Measurements from ENCODE around the gene ACOT8.
"Not testable (repeated sequence)": the region's sequence is repeated elsewhere in the genome, so short reads cannot be mapped to it uniquely, and the experiment has no call there.

ACOT8 gene

DNA sequence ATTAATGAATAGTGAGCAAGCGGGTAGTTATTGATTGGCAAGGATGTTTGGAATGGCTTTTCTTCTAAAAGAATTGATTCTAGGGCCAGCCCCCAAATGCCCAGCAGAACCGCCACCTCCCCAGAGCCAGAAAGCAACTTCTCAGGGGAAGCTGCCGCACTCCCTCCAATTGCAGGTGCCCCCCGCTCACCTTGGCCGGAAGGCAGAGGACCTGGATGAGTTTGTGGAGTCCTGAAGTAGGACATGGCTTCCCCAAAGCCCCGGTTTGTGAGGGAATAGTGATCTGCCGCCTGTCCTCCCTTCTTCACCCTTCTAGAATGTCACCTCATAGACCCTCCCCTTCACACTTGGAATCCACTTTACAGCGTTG, 30.1 kb upstream of the ACOT8 start, which contains the start of gene SPATA25:
Gene SPATA25, minus strand, starts transcription at position 277 of the 370 bp plus-strand sequence. Its CDS starts 32 bp downstream, at position 245.
- DNase-seq (ENCODE audit: low read depth): no peak

DNA sequence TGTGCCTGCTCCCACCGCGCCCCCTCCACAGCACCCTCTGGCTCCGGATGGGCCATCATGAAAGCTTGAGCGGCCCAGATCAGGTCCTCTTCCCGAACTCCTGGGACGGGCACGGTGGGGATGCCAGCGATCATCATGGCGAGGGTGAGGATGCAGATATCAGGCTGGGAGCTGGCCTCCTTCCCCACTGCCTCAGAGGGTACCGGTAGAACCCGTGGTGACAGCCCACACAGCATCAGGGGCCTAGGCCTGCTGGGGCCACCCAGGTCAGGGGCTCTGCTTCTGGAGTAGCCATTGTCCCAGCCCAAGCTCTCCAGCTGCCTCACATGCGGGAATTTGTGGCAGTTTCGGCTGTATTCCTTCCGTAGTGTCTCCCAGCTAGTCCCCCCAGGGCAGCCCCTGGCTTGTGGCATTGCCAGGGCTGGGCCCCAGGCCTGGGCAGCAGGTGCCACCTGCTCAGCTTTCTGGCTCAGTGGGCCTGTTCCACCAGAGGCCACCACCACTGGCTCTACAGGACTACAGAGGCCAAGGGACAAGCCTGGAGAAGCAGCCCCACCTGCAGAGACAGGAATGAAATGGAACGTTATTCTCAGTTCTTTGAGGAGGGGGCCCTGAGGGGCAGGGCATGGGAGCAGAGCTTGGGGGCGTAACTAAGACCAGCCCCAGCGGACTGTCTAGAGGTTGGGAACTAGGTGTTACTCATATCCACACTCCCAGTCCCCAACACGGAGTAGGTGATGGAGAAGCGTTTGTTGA, 29.6 kb upstream of the ACOT8 start:
- DNase-seq (ENCODE audit: low read depth): no peak

DNA sequence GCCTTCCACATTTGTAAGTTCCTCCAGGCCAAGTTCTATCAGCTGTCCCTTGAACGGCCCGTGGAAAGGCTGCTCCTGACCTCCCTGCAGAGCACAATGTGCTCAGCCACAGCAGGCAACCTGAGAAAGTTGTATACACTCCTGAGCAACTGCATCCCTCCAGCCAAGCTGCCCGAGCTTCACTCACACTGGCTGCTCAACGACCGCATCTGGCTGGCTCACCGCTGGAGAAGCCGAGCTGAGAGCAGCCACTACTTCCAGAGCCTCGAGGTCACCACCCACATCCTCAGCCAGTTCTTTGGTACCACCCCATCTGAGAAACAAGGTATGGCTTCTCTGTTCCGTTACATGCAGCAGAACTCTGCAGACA, 25.9 kb upstream of the ACOT8 start:
- no peak for DNase-seq (ENCODE audit: low read depth)

DNA sequence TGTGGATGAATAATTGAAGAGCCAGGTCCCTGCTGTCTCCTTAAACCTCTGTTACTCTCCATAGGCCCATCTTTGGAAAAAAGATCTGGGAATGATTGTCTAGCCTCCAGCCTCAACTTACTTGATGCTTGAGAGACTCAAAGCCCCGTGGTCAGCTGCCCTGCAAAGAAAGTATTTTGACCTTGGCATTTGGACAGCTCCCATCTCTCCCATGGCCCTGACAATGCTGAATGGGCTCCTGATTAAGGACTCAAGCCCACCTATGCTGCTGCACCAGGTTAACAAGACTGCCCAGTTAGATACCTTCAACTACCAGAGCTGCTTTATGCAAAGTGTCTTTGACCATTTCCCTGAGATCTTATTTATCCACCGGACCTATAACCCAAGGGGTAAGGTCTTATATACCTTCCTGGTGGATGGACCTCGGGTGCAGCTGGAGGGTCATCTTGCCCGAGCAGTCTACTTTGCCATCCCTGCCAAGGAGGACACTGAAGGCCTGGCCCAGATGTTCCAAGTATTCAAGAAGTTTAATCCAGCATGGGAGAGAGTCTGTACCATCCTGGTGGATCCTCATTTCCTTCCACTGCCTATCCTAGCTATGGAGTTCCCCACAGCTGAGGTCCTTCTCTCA, 25.4 kb upstream of the ACOT8 start:
- no peak for DNase-seq (ENCODE audit: low read depth)

DNA sequence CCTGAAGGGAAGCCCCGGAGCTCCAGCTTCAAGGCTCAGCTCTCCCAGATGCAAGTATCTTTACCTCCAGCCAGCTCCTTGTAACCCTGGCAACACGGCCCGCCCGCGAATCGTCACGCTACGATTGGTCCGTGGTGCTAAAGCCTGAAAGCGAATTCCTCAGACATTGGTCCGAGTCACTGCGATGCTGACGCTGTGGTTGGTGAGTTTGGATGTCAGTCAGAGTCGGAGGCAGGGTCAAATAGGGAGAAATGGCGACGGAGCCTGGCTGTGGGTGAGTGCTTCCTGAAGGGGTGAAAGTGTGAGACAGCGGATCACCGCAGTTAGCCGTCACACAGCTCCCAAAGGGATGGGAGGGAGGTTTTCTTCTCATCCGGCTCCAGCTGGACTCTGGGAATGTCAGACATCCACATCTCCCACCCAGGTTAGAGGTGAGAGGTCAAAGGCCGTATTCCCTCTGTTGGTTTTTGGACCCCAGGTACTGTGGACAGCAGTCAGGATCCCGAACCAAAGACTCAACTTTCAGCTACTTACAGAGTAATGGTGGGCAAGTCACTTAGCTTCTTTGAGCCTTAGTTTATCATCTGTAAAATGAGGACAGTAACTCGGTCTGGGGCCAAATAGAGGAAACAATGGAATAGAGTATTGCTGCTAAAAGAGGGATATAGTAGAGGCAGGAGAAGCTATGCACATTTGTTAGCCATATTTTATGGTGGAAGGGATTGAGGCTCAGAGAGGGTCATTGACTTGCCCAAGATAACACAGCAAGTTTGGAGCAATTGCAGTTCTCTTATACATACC, 24.0 kb upstream of the ACOT8 start, which contains the start of gene ZSWIM1:
Gene ZSWIM1, plus strand, starts transcription at position 240 of the 801 bp plus-strand sequence. CDS start 1,366 bp downstream, outside the sequence.
- DNase-seq (ENCODE audit: low read depth): peak; percentile 98

DNA sequence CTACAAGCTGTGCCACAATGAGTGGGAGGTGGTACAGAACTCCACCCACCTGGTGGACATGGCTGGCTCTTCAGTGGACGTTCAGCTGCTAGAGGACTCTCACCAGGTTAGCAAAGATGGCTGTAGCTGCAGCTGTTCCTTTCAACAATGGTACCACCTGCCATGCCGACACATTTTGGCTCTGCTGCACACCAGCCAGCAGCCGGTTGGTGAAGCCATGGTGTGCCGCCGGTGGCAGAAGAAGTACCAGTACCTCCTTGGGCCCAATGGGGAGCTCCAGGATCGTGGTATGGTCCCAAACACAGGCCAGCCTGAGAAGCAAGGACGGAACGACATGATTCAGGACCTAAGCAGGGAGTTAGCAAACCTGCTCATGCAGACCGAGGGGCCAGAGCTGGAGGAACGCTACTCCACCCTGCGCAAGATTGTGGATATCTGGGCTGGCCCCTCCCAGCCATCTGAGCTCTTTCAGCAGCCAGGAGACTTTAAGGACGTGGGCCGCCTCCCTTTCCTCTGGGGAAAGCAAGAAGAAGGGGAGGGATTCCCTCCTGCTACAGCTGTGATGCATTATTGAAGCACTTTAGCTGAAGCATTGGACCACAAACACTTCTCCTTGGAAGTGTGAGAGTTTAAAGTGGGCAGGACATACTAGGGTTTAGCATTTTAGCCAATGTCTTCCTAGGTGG, 21.0 kb upstream of the ACOT8 start:
- DNase-seq (ENCODE audit: low read depth): no peak

DNA sequence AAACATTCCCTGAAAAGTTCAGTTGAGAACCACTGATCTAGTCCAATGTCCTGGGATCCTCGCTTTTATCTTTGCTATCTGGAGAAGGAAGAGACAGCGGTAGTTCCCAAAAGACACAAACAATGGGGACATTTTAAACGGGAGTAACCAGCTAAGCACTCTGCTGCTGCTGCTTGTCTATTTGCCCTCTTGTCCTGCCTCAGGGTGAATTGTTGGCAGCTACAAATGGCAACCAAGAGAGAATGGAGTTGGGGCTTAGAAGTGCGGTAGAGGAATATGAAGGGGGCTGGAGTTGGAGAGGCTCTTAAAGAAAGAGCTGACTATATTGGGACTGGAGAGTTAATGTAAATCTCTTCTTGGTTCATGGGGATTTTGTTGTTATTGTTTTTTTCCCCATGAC, 17.4 kb upstream of the ACOT8 start:
- no peak for DNase-seq (ENCODE audit: low read depth)

DNA sequence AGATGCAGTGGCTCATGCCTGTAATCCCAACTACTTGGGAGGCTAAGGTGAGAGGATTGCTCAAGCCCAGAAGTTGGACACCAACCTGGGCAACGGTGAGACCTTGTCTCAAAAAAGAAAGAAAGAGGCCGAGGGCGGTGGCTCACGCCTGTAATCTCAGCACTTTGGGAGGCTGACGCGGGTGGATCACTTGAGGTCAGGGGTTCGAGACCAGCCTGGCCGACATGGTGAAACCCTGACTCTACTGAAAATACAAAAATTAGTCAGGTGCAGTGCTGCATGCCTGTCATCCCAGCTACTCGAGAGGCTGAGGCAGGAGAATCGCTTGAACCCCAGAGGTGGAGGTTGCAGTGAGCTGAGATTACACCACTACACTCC, 16.9 kb upstream of the ACOT8 start:
- DNase-seq (ENCODE audit: low read depth): not testable (repeated sequence)

DNA sequence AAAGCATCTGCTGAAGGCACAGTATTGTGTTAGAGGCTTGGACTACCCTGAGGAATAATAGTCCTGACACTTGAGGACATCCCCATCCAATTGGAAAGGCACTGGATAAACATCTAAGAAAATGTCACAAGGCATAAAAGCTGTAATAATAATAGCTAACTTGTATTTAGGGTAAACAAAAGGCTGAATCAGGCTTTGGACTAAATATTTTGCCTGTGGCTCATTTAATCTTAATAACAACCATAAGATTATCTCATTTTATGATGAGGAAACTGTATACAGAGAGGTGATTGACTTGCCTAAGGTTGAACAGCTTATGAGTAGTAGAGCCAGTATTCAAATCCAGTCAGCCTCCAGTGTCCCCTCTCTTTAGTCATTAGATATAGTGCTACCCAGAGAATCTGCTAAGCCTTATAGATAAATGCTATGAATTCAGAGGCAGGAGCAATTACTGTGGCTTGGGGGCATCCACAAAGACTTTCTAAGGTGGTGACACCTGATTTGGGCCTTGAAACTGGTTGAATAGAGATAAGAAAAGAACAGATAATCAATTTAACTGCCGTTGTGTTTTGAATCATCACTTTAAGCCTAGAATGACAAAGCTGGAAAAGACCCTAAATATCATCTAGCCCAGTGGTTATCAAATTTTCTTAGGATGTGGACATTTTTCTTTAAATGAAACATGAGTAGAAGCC, 16.4 kb upstream of the ACOT8 start:
- DNase-seq (ENCODE audit: low read depth): no peak

DNA sequence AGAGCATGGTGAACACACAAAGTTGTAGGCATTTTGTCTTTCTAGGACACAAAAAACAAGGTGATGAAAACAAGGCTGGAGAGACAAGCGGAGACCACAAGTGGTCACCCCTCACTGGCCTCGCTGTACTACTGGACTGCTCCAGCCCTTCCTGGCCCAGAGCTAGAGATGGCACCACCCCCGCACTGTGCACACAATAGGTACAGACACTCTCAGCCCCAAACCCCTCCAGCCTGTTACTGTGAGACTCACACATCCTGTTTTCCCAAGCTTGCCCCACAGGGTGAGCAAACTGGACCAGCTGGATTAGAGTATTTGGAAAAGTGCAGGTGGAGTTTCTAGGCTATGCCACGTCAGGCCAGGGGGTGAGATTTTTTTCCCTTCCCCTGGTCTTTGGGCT, 15.4 kb upstream of the ACOT8 start:
- DNase-seq (ENCODE audit: low read depth): no peak

DNA sequence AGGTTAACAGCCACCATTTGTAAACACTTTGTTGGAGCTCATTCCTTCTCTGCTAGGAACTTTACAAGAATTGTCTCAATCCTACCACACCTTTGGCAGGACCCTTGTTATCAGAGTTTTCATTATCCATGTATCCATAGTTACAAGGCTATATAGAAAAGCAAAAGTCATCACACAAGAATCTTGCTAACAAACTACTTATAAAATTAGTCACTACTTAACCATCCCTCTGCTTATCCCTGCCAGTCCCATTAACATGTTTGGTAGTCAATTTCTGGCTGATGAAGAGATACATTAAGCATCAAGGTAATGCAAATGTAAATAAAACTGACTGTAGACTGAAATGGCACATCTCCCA, 10.6 kb upstream of the ACOT8 start:
- DNase-seq (ENCODE audit: low read depth): no peak

DNA sequence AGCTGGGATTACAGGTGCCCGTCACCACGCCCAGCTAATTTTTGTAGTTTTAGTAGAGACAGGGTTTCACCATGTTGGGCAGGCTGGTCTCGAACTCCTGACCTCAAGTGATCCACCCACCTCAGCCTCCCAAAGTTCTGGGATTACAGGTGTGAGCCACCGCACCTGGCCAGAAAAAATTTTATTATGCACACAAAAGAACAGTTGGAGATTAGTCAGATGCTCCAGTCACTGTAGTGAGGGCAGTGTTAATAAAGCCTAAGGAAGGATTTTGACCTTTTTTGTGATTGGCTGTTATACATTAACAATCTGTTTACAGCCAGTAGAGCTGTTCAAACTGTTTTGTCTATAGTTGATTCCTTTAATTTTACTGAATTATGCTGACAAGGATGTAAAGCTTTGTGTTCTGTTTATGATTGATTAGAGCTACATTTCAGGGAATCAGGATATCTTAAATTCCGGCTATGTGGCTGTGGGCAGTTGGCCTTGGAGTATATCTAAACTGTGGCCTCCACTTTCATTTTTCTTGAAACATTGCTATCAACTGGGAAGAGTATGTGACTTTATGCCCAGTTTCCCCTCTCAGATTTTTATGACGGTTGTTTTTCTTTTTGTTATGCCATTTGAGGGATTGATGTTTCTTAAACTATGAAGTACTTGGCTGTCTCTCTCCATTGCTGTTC, 10.1 kb upstream of the ACOT8 start:
- no peak for DNase-seq (ENCODE audit: low read depth)

DNA sequence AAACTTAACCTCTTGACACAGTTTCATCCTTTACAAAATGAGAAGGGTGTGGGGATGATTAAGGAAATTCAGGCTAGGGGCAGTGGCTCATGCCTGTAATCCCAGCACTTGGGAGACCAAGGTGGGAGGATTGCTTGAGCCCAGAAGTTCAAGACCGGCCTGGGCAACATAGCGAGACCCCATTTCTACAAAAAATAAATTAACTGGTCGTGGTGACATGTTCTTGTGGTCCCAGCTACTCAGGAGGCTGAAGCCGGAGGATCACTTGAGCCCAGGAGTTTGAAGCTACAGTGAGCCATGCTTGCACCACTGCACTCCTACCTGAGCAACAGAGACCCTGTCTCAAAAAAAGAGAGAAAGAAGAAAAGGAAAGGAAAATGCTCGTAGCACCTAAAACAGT, 9.3 kb upstream of the ACOT8 start:
- DNase-seq (ENCODE audit: low read depth): no peak

DNA sequence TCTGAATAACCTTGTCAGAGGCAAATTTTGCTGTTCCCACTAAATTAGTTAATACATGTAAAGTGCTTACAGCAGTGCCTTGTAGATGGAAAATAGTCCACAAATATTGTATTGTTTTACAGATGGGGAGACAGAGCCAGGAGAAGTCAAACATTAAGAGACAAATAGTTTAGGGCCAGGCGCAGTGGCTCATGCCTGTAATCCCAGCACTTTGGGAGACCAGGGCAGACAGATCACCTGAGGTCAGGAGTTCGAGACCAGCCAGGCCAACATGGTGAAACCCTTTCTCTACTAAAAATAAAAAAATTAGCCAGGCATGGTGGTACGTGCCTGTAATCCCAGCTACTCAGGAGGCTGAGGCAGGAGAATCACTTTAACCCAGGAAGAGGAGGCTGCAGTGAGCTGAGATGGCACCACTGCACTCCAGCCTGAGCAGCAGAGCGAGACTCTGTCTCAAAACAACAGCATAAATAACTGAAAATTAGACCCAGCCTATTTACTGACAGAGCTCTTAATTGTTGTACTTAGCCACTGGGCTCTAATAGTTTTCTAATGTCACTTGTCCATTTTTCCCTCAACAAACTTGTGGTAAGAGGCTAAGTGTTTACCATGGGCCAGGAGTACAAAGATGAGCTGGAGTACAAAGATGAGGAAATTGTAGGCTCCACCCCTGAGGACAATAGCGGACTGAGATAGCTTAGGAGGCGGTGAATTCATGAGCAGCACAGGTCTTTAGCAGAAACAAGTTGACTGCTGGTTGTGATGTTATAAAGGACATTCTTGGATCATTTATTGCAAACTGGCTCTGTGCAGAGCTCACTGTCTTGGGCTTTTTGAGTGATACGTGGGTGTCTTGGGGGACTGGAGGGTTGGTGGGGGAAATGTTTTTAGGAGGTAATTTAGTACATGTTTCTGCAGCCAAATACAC, 6.6 kb upstream of the ACOT8 start:
- no peak for DNase-seq (ENCODE audit: low read depth)

DNA sequence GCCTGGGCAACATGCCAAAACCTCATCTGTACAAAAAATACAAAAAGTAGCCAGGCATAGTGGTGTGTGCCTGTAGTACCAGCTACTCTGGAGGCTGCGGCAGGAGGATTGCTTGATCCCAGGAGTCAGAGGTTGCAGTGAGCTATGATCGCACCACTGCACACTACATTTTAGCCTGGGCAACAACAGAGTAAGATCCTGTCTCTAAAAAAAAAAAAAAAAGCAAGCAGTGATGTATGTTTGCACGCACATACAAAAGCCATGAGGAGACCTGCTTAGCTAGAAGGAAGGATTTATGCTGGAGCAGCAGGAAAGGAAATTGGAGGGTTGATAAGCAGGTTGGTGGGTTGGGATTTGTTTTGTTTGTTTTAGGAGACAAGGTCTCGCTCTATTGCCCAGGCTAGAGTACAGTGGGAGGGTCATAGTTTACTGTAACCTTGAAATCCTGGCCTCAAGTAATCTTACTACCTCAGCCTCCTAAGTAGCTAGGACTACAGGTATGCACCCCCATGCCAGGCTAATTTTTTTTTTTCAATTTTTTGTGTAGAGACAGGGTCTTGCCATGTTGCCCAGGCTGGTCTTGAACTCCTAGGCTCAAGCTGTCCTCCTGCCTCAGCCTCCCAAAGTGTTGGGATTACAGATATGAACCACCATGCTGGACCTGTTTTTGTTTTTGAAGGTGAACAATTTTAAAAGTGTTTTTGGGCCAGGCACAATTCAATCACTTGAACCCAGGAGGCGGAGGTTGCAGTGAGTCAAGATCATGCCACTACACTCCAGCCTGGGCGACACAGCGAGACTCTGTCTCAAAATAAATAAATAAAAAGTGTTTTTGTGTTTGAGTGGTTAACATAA, 4.3 kb upstream of the ACOT8 start:
- DNase-seq (ENCODE audit: low read depth): no peak

DNA sequence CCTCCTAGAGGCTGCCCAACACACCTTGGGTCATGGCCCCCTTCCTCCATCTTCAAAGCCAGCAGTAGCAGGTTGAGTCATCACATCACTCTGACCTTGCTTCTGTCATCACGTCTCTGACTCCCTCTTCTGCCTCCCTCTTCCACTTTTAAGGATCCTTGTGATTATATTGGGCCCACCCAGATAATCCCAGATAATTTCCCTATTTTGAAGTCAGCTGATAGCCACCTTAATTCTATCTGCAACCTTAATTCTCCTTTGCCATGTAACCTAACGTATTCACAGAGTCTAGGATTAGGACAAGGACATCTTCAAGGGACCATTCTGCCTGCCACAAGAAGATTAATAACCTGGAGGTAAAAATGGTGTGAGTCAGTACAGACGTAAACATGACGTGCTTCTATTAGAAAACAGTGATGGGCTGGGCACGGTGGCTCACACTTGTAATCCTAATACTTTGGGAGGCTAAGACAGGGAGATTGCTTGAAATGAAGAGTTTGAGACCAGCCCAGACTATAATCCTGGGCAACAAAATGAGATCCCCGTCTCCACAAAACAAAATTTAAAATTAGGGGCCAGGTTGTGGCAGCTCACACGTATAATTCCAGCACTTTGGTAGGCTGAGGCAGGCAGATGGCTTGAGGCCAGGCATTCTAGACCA, 3.5 kb upstream of the ACOT8 start:
- DNase-seq (ENCODE audit: low read depth): no peak

DNA sequence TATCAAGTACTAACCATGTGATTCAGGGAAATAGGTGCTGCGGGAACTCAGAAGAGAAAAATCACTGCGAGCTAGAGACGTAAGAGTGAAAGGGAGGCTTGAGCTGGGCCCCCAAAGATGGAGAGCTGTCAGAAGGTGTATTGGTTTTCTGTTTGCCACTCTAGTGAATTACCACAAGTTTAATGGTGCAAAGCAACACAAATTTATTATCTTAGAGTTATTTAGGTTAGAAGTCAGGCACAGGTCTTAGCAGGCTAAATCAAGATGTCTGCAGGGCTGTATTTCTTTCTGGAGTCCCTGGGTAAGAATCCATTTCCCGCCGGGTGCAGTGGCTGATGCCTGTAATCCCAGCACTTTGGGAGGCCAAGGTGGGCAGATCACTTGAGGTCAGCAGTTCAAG, 2.7 kb upstream of the ACOT8 start:
- DNase-seq (ENCODE audit: low read depth): no peak

DNA sequence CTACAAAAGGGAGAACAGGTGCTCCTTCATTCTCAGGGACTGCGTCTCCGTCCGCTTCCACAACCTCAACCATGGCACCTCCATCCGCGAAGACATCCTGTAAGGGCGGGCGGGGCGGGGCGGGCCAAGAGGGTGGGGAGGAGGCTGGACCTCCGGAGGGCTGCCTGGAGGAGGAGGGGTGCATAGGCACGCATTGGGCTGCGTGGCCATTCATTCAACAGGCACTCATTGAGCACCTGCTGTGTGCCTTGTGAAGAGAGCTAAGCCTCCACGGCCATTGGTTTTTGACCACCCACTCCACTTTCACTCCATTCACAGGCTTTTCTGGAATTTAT, 657 bp upstream of the ACOT8 start:
- no peak for DNase-seq (ENCODE audit: low read depth)

DNA sequence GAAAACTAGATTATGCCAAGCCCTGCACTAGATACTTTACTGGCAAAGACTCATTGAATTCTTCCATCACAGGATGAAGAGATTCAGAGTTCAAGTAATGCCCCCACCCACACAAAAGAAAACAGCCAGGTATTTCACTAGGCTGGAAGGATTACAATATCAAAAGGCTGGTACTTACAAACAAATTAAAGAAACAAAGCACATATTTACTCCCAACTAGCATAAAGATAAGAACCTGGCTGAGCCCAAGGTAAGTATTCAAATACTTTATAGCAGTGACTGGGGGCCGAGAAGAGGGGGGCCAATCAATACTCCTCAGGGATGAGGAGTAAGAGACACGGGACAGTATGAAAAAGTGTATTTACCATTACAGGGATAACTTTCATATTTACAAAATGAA, 3.7 kb downstream of the ACOT8 start:
- no peak for DNase-seq (ENCODE audit: low read depth)
